Colon (tissue), 2 donors: ENCODE measurements around the gene GRB14.
"Not testable (repeated sequence)": the region's sequence is repeated elsewhere in the genome, so short reads cannot be mapped to it uniquely, and the experiment has no call there.

Experiments used
- FAIRE-seq: peaks from 2 replicates; lab custom pipeline; 2012; peaks lifted over from hg19 to GRCh38; lab: Jason Lieb, UNC
- donor health status: control.
- donor health status: control.

GRB14 gene

DNA sequence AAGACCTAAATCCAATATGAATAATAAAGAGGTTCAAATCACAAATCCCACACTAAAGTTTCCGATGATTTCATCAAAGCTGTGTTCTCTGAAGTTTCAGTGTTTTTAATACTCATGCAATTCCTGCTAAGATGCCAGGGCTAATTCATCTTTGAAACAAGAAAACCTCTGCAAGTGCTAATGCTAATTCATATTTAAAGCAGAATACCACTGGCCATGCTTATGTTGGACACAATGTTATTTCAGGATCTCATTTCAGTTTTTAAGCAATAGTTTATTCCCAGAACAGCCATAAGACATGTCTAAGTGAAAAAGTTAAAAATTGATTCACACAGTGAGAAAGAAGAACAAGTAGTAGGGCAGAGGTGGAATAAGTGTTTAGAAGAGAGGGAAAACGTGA is 62.8 kb downstream of the GRB14 start:
- no peak for FAIRE-seq

DNA sequence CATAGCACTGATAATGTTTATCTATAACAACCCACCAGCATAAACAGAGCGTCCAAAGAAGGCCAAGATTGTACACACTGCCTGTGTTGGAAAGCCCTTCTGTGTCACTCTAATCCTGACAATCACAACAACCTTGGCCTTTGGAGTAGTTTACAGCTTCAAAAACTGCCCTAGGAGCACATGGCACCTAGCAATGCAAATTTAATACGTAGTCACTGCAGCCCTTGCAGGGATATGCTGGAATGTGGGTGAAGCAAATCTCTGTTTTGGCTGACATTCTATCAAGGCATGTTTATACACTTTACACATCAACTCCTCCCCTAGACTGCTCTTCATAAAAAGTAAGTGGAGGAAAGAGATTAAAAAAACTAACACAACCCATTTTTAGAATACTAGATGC is 66.8 kb downstream of the GRB14 start:
- FAIRE-seq: no peak

DNA sequence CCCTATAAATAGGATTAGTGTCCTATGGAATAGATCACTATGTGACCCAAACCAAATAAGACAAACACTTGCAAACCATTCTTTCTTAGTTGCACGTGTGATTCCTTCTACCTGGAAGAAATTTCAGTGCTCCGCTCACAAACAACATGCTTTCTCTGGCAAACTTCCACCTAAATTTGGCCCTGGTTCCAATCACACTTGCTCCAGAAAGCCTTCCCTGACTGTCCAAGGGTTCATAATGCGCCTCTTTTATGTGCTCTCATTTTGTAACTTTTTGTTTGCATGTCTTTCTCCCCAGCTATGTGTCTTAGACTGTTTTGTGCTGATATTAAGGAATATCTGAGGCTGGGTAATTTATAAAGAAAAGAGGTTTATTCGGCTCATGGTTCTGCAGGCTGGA is 69.8 kb downstream of the GRB14 start:
- no peak for FAIRE-seq

DNA sequence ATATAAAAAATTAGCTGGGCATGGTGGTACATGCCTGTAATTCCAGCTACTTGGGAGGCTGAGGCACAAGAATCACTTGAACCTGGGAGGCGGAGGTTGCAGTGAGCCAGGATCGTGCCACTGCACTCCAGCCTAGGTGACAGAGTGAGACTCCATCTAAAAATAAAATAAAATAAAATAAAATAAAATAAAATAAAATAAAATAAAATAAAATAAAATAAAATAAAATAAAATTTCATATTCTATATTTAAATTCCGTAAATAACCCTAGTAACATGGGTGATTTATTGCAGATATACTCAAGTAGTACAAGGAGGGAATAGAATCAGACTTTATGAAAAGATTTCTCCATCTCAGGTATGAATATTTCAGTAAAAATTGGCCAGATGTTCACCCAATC is 71.6 kb downstream of the GRB14 start:
- not testable (repeated sequence) for FAIRE-seq

DNA sequence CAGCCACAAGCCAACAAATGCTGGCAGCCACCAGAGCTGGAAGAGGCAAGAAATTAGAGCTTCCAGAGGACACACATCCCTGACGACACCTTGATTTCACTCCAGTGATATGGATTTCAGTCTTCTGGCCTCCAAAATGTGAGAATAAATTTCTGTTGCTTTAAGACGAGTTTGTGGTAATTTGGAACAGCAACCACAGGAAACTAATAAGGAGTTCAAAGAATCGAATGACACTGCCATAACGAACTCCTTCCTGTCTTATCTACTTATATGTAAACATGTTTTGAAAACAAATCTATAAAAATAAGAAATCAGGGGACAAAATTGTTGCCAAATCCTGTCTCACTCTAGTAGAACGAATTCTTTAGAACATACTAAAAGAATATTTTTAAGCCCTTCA is 75.8 kb downstream of the GRB14 start:
- FAIRE-seq: no peak

DNA sequence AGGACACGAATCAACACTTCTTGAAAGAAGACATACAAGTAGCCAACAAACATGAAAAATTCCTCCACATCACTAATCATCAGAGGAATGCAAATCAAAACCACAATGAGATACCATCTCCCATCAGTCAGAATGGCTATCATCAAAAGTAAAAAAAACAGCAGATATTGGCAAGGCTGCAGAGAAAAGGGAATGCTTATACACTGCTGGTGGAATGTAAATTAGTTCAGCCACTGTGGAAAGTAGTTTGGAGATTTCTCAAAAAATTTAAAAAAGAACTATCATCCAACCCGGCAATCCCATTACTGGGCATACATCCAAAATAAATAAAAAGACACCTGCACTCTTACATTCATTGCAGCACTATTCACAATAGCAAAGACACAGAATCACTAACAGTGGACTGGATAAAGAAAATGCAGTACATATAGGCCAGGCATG is 78.7 kb downstream of the GRB14 start:
- FAIRE-seq: no peak

DNA sequence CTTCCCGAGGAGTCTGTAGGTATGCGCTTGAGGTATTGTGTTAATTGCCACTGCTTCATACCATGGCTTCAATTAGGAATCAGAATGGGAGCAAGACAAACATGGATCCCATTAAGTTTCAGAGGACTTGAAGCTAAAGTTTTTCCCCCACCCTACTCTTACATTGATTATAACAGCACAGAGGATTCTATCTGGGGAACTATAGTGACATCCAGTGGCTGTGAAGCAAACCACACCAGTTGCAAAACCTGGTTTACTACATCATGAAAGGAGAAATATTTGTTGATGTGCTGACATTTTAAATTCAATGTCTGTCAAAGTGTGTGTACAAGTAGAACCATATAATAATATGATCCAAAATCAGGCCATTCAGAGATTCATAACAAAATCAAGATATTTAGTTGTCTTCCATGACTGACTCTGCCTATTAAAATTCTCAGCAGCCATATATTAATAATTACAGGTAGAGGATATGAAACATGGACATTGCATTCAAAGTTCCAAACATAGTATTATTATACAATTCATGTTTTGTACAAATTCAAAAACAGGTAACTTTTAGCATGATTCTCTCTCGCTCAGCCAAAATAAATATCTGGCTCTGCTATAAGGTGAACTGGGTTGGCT is 82.9 kb downstream of the GRB14 start:
- no peak for FAIRE-seq

DNA sequence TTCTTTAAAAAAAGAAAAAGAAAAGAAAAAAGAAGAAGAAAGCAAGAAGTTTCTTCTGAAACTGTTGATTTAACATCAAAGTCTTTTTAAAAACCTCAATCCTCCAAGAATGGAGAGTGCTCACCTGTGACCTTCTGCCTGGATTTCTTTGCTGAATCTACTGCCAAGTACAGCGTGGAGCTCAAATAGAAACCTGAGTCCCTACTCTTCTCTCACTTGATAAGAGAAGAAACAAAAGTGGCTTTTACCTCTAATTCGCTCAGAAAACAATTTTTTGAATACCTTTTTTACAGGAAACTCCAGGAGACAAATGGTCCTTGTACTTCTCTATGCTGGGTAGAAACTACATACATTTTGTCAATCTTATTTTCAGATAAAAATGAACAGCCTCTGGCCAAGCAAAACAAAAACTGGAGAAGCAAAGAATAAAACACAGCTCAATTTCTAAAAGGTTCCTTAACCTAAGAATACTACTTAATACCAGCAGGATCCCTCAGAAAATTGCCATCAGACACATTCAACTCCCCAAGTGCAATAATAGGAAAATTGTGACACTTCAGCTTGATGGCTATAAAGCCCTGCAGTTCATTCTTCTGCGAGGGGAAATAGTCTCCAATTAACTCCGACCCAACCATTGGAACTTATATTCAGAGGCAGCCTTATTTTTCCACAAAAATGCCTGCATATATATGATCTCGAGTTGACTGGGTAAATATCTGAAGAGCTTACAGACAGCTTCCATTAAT is 85.8 kb downstream of the GRB14 start:
- no peak for FAIRE-seq

DNA sequence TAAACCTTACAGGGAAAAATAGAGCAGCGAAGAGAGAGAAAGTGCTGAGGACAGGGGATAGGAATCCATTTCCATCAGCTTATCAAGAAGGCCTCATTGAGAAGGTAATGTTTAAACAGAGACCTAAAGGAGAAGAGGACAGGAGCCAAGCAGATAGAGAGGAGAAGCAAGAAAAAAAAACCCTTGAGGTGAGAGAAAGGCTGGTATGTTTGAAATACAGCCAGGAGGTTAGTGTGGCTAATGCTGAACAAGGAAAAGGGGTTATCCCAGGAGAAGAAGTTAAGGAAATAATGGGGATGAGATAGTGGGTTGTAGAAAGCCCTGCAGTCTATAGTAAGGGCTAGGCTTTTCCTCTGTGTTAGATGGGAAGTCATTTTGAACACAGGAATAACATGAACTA is 90.8 kb downstream of the GRB14 start:
- no peak for FAIRE-seq

DNA sequence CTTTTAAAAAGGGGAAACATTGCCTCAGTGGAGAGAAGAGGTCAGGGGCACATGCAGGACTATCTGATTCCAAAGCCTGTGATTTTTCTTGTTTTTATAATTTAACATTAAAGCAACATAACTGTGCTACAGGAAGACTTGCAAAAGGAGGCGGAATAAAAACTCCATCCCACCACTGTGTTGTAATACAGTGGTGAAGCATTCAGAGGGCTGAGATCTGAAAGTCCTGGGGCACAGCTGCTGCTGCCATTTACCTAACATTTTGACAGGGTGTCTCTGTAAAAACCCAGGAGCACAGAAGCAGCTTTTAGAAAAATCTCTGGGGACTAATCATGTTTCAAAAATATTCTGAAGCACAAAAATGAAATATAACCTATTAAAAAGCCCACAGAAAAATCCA is 97.6 kb downstream of the GRB14 start:
- no peak for FAIRE-seq

DNA sequence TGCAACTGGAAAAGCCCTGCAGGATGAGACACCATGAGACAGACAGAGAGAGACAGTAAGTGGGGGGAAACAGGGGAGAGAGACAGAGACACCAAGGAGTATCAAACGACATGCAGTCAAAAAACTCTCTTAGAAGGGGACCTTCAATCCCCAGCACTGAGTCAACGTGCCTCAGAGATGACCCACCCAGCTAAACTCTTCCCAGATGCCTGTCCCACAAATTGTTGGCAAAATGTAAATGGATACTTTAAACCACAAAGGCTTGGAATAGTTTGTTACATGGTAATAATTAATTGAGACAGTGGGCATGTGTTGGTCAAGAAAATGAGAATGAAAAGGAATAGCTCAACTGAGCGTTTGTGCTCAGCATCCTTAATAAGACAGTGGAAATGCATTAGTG is 98.3 kb downstream of the GRB14 start:
- FAIRE-seq: no peak

DNA sequence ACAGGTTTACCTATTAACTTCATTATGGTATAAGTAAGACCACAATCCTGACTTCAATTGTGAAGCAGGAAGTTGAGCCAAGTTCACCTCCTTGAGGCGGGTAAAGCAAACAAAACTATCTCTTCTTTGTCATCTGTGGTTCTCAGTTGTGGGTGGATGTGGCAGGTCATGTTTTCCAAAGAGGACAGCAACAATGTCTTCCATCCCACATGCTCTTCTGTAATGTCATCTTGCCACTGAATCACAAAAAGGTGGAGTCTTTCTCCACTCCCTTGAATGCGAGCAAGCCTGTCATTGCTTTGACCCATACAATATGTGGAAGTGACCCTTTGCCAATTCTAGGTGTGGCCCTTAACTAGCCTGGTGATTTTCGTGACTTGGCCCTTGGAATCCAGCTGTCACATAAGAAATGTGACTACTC is 98.7 kb downstream of the GRB14 start:
- FAIRE-seq: no peak

DNA sequence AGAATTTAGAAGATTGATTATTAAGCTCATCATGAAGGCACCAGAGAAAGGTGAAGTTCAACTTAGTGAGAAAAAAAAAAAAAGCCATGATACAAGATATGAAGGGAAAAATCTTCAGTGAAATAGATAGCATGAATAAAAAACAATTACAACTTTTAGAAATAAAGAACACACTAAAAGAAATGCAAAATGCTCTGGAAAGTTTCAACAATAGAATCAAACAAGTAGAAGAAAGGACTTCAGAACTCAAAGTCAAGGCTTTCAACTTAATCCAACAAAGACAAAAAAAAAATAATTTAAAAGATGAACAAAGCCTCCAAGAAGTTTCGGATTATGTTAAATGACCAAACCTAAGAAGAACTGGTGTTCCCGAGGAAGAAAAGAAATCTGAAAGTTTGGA is 105.5 kb downstream of the GRB14 start:
- no peak for FAIRE-seq

DNA sequence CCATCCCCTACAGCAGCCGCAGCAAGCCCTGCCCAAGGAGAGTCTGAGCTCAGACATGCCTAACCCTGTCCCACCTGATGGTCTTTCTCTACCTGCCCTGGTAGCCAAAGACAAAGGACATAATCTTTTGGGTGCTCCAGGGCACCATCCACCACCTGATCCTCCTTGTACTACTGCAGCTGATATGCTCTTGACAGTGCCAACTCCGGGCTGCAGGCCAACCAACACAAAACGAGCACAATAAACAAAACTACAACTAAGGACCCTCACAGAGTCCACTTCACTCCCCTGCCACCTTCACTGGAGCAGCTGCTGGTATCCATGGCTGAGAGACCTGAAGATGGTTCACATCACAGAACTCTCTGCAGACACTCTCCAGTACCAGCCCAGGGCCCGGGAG is 106.3 kb downstream of the GRB14 start:
- FAIRE-seq: no peak

DNA sequence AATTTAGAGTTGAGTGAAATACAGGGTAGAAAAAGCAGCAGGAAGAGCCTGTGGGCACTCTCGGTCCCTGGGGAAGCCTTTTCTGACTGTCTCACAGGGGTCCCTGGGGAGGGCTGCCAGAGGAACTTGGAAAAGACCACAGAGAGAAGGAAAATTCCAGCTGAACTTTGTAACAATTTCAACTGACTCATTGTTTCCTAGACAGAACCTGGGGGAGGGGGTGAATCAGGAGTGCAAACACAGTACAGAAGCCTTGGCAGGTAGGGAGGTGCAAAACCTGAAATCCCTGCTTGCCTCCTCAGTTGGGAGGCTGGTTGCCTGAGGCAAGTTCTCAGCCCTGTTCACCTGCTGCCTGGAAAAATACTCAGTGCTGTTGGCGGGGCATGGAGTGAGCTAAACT is 106.8 kb downstream of the GRB14 start:
- no peak for FAIRE-seq

DNA sequence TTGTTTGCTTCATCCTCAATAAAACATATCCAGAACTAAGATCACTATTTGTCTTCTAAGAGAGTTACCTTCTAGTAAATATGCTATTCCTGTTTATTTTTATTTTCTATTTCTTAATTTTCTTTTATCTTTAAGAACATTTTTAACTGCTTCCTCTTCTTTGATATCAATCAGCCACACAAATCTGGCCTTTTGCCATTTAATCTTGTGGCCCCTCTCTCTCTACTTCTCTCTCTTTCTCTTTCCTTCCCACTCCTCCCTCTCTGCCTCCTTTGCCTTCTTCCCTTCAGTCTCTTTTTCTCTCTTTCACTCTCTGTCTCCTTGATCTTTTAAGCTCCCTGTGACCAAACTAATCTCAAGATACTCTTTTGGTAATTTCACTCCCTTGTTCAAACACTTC is 108.4 kb downstream of the GRB14 start:
- FAIRE-seq: no peak

DNA sequence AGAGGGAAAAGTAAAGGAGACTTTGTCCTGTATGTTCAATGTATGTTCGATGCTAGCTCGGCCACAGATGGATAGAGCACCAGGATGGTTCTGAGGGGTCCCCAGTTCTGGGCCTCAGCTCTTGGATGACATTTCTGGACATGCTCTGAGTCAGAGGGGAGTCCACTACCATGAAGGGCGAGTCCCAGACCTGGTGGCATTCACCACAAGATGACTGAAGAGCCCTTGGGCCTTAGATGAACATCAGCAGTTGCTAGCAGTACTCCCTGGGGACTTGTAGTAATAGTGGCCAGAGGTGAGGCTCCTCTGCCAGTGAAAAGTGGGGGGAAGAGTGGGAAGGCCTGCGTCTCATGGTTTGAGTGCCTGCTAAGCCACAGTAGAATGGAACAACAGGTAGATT is 109.5 kb downstream of the GRB14 start:
- FAIRE-seq: no peak

DNA sequence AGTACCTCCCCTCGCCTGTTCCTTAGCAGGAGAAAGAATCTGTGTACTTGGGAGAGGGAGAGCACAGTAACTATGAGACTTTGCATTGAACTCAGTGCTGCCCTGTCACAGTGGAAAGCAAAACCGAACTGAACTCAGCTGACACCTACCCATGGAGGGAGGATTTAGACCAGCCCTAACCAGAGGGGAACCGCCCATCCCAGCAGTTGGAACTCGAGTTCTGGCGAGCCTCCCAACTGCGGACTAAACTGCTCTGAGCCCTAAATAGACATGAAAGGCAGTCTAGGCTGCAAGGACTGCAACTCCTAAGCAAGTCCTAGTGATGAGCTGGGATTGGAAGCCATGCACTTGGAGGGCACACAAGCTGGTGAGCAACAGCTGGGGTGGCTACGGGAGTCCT is 110.4 kb downstream of the GRB14 start:
- FAIRE-seq: no peak

DNA sequence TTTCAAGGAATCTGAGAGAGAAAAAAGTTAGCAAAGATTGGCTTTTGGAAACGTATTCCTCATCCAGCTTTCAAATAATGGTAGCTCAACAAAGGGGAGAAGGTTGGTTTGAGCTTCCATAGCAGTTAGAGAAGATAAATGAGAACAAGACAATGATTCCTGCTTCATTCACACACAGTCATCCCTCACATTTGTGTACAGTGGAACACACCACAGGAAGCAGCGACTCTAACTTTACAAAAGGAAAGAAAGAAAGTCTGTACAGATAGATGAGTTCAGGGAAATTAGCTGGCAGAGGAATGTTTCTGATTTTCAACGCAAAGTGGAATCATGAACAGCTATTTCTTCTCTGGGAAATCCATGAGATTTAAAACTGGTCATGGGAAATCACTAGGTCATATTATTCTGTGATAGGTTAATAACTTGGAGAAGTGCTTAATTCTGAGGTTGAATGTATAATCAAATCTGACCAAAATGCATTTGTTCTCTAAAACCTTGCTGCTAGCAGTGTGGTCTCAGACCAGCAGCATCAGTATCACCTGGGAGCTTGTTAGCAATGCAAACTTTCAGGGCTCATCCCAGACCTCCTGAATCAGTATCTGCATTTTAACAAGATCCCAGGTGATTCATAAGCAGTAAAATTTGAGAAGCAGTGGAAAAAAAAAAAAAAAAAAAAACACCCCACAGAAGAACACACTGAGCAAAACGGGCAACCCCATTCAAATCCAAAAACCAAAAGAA is 112.0 kb downstream of the GRB14 start:
- no peak for FAIRE-seq

DNA sequence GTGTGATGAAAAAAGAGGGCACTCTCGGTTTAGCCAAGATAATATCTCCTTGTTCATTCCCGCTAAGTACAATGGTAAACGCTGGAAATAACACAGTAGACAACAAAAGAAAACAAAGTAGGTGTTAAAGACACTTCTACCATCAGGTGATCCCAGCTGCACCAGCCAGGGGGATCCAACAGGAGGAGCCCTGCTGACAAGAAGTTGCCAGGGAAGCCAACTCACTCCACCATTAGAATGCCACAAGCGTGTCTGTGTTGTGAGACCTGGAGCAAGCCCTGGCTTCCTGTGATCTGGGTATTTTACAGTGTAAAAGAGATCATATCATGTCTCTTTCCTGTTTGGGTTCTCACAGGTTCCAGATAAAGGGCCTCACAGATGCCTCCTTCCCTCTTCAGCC is 117.0 kb downstream of the GRB14 start:
- FAIRE-seq: no peak

DNA sequence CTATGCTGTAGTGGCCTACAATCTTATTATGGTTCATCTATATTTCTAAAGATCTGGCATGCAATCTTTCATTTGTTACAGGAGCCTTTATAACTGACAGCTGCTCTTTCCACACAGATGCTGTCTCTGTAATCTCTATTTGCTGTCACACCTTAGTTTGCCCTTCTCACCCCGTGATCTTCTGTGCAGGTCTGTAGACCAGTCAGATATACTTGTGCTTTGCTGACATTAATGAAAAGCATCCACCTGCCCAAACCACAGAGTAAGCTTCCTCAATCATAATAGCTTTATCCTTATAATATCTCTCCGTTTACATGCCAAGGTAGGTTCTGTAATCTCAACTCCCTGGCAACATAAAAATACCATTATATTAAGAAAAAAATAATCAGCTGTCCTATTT is 122.4 kb downstream of the GRB14 start:
- FAIRE-seq: no peak

DNA sequence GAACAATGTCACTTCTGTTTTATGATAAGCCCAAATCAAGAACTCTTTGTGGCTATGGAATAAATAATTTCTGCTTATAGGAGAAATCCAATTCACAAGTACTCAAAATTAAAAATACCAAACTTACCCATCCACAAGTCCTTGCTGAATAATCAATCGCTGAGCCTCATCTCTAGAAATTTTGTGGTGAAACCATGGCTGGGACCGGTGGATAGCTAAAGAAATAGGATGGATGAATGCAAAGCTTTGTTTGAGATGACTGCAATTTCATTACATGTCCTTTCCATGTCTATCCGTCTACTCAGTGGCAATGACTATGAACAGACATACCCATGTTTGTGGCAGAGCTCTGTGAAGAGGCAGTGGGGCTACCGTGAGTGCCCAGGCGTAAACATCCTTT is 124.4 kb downstream of the GRB14 start:
- FAIRE-seq: no peak

DNA sequence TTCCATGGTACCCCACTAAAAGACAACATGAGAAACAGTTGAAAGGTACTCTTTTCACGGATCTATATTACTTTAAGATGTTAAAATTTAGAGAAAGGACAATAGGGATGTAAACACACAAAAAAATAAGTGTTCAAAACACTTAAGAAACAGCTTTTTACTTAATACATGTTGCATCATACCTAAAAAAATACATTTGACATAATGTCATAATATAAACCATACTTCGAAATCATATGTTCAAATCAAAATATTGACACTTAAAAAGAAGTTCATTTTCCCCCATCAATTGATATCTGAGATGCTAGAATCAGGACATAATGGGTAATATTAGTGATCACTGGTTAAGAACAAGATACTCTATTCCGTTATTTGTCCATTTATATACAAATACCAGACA is 124.9 kb downstream of the GRB14 start:
- FAIRE-seq: no peak
